ENCODE results near the gene ADPRH.
"Not testable (repeated sequence)": the region's sequence is repeated elsewhere in the genome, so short reads cannot be mapped to it uniquely, and the experiment has no call there.

Gene ADPRH

GRCh38 chr3:119559441-119559963, 19.8 kb upstream of the ADPRH start, which contains the start of gene CD80:
Gene CD80, minus strand, starts transcription at chr3:119559614. Its CDS starts 1,886 bp downstream, at chr3:119557728.
- DNase-seq (ENCODE audit: low read depth in 4 of 4, low spot score in 1 of 4): peak in 1 of 4 experiments; percentile 25

DNA sequence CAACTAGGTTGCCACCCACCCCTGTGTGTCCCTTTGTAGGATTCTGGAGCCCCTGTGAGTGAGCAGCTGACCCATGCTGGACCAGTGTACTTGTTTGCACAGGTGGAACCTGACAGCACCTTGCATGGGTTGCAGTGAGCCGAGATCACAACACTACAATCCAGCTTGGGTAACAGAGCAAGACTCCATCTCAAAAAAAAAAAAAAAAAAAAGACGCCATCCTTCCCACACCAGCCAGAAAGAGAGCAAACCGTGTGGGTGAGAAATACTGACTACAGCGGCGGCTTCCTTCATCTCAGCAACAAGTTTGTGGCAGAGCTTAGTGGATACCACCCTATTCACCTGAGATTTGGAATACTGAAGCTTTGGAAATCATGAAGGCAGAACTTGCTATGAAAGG, 19.1 kb upstream of the ADPRH start:
- no peak for DNase-seq (ENCODE audit: low read depth in 4 of 4, low spot score in 1 of 4)

GRCh38 chr3:119562307-119562961, 16.9 kb upstream of the ADPRH start:
- no peak for DNase-seq (ENCODE audit: low read depth in 4 of 4, low spot score in 1 of 4)

- not testable (repeated sequence) for DNase-seq (ENCODE audit: low read depth in 4 of 4, low spot score in 1 of 4)
These were observed 16.0 kb upstream of the ADPRH start for GRCh38 chr3:119563334-119563733.

- DNase-seq (ENCODE audit: low read depth in 4 of 4, low spot score in 1 of 4): no peak
These were observed 10.1 kb upstream of the ADPRH start for GRCh38 chr3:119569156-119569555.

DNA sequence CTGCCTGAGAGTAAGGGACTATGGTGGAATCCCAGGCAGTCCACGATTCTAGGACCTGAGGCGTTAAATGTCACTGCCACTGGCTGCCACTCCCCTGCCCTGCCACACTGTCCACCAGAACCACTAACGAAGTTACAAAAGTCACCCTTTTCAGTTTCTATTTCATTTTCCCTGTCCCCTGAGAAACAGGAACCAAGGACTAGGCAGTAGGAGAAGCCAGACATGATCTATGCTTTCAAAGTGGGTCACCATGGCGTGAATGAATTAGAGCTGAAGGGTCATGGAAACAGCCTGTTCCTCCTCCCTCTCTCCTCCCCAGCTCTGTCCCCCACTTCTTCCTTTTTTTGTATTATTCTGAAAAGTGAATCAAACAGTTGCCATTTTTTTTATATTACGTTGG, 9.1 kb upstream of the ADPRH start:
- DNase-seq (ENCODE audit: low read depth in 4 of 4, low spot score in 1 of 4): no peak

GRCh38 chr3:119571230-119571629, 8.1 kb upstream of the ADPRH start:
- no peak for DNase-seq (ENCODE audit: low read depth in 4 of 4, low spot score in 1 of 4)

DNA sequence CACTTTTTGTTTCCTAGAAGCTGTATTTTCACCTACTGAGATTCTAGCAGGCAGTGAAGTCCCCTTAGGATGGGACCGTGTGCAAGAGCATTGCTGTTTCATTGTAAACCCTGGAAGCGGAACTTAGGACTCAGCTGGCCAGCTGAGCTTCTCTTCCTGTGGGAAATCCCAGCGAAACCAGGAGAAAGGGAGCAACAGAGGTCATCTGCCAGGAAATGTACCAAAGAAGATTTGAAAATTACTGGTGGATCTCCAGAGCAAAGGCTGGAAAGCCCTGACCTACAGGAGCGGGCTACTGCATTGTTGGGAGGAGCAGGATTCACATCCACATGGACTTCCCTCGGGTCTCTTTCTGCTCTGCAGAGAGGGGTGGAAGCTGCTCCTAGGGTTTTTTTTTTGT, 7.6 kb upstream of the ADPRH start:
- DNase-seq (ENCODE audit: low read depth in 4 of 4, low spot score in 1 of 4): no peak

DNA sequence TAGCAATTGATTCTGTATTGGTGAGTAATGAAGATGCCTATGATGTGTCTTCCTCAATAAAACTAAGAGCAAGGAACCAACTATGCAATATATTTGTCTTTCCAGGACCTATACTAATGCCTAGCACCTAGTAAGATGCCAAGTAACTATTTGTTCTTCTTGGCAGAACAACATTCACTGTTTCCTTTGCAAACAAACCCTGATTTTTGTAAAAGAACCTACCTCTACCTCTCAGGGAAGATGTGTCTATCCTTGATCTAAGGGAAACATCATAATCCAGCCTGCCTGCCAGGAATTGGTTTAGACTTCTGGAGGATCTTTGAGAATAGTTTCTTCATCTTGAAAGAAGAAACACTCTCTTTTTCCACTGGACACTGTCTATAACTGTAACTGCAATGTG, 3.8 kb upstream of the ADPRH start:
- DNase-seq (ENCODE audit: low read depth in 4 of 4, low spot score in 1 of 4): no peak

DNA sequence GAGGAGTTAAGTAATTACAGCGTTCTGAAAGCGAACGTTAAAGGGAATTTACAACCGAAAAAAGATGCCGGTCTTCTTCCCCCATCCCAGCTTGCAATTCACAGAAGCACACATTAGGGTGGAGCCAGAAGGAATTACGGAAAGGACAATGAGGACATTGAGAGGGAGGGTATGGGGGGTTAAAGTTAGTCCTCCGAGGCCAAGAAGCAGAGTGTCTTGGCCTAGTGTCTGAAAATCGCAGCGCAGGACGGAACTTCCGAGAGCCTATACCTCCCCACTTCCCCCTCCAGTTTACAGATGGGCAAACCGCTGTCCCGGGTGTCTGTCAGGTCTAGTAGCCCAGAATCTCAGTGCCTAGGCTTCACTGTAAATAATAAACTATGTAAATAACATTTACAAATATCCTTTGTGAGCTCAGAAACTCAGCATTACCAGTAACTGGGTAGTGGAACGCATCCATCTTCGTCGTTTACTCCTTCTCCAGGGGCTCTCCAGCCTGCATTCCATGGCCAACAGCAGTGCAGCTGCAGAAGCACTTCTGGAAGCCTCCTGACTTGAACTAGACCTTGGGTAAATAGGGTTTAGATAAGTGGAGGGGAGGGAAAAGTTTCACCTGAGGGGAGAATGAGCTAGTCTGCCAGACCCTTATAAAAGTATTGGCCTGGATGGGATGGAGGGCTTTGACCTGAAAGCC, 922 bp downstream of the ADPRH start:
- DNase-seq (ENCODE audit: low read depth in 4 of 4, low spot score in 1 of 4): no peak

- DNase-seq (ENCODE audit: low read depth in 4 of 4, low spot score in 1 of 4): no peak
These were observed 2.9 kb downstream of the ADPRH start for GRCh38 chr3:119582178-119582577.

DNA sequence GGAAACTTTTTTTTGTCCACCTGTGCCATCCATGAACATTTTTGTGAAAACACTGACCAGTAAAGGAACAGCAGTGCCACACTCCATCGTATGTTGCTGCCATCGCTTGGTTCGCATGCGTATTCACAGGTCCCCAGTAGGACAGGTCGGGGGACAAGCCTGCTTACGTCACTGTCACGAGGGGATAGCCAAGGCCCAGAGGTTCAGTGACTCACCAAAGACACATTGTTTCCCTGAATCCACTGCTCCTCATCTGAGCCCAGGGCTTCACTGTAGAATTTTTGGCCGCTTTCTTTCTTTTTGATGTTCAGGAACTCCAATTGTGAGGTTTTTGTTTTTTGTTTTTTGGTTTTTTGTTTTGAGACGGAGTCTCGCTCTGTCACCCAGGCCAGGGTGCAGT, 5.9 kb downstream of the ADPRH start:
- DNase-seq (ENCODE audit: low read depth in 4 of 4, low spot score in 1 of 4): no peak

- DNase-seq (ENCODE audit: low read depth in 4 of 4, low spot score in 1 of 4): no peak
These were observed 6.7 kb downstream of the ADPRH start for GRCh38 chr3:119585856-119586570.

- DNase-seq (ENCODE audit: low read depth in 4 of 4, low spot score in 1 of 4): no peak
These were observed 7.5 kb downstream of the ADPRH start for GRCh38 chr3:119586733-119587172.

- DNase-seq (ENCODE audit: low read depth in 4 of 4, low spot score in 1 of 4): no peak
These were observed 8.8 kb downstream of the ADPRH start for GRCh38 chr3:119588112-119588511.

DNA sequence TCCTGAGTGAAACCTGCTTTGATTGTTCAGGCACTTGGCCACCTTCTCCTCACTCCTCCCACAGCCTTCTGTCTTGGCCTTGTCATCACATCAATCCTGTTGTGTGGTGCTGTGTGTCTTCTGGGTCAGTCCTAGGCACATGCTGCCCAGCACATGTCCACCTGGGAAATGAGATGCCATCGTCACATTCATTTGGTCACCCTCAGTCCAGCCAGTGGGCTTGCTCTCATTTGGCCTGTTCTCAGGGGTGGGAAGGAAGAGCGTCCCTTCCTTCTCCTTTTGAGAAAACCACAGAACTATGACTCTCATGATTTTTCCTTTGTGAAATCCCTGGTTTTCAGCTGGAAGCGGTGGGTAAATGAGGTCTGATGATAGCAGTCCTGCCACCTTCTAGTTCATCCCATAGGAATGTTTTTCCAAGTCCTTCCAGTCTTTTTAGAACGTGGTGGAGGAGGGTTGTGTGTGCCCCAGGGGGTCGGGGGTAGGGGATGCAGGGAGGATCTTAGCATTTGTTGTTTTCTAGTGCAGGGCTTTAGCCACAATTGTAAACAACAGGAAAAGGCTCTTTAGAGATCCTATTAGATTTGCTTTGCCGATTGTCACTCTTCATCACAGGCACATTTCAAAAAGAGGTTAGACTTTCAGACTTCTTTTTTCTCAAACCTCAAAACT, 9.9 kb downstream of the ADPRH start:
- DNase-seq (ENCODE audit: low read depth in 4 of 4, low spot score in 1 of 4): no peak

DNA sequence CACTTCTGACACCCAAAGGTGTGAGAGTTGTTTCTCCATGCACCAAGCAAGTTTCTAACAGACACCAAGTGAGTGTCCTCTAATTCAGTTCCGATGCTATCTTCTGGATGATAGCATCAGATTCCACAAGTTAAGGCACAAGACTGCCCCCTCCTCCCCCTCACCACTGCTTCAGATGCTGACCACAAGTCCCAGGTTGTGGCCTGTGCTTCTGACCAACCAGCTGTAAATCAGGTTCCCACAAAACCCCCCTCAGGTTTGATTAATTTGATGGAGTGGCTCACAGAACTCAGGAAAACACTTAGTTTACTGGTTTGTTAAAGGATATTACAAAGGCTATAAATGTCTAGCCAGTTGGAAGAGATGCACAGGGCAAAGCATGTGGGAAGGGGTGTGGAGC, 11.4 kb downstream of the ADPRH start:
- no peak for DNase-seq (ENCODE audit: low read depth in 4 of 4, low spot score in 1 of 4)

DNA sequence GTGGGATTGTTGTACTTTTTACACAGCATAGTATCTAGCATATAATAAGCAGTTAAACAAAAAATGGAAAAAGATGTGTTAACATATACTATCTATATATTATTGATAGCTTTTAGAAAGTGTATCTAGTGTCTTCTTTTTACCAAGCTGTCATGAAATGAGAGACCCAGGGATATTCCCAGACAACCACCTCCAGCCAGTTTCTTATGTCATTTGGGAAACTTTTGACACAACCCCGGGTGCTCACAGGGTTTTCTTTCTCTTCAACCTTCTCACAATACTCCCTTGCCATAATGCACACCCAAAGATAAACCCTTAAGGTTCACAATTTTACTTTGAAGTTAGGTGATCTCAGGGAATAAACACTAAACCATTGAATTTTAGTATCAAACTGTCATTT, 13.6 kb downstream of the ADPRH start:
- no peak for DNase-seq (ENCODE audit: low read depth in 4 of 4, low spot score in 1 of 4)

DNA sequence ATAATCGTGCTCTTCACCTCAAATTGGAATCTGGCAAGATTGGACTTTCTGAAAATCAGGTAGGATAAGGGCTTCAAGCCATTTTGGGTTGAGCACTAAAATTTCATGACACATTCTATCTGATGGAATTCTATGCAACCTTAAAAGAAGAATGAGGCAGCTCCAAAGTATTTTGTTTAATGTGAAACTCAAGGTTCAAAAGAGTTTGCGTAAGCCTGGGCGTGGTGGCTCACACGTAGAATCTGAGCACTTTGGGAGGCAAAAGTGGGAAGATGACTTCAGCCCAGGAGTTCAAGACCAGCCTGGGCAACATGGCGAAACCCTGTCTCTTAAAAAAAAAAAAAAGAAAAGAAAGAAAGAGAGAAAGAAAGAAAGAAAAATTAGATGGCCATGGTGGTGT, 14.8 kb downstream of the ADPRH start:
- no peak for DNase-seq (ENCODE audit: low read depth in 4 of 4, low spot score in 1 of 4)

DNA sequence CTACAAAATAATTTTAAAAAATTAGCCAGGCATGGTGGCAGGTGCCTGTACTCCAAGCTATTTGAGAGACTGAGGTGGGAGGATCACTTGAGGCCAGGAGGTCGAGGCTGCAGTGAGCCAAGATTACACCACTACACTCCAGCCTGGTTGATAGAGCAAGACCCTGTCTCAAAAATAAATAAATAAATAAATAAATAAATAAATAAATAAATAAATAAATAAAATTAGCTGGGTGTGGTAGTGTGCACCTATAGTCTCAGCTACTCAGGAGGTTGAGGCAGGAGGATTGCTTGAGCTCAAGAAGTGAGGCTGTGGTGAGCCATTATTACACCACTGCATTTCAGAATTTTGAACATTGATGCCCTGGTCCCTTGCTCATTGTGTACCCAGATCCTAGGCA, 15.6 kb downstream of the ADPRH start:
- not testable (repeated sequence) for DNase-seq (ENCODE audit: low read depth in 4 of 4, low spot score in 1 of 4)

- DNase-seq (ENCODE audit: low read depth in 4 of 4, low spot score in 1 of 4): no peak
These were observed 16.5 kb downstream of the ADPRH start for GRCh38 chr3:119595639-119596334.

Measured in stimulated activated CD4-positive, alpha-beta T cell treated with anti-CD3 and anti-CD28 coated beads, Interleukin-1b, Interleukin-23, amount 100 ng/mL, for 24 hours (primary cell).